HG03565 (cell line): ENCODE data around the gene GPR101.
"Not testable (repeated sequence)": the region's sequence is repeated elsewhere in the genome, so short reads cannot be mapped to it uniquely, and the experiment has no call there.

ENCODE experiments used
- ATAC-seq: cut with Tn5 transposase; IDR thresholded peaks from one replicate; pipeline ENCODE4 v1.9.1; 2021; ENCODE audit warnings: mild to moderate bottlenecking, moderate library complexity; ENCODE audit not compliant: unreplicated experiment

Gene GPR101

DNA sequence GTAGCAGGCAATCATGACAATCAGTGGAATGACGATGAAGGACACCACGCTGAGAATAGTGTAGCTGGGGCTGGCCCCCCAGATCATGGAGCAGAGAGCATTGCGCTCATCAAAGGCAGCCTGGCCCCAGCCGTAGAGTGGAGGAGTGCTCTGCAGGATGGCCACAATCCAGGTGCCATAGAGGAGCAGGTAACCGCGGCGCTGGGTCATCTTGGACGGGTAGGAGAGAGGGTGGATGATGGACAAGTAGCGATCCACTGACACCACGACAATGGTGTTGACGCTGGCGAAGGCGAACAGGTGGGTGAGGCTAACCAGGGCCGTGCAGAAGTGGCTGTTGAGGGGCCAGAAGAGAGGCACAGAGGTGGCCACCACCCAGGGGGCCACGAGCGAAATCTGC, 2.8 kb downstream of the GPR101 start:
- no peak for ATAC-seq

DNA sequence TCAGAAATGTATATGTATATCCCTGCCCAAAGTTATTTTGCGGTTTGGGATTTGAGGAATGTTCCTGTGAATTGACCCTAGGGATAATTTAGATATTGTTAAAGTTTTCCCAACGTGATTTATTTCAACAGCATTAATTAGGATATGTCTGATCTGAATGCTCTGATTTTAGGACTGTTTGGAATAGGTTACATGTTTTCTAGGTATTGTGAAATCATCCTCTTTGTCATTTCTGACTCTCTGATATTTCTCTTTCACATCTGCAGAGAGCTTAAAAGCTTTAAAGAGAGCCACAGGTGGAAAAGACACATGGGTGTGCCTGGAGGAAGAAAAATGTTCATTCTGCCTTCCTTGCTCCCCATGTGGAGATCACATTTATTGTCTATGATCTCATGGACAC, 5.1 kb downstream of the GPR101 start:
- ATAC-seq, result no peak

DNA sequence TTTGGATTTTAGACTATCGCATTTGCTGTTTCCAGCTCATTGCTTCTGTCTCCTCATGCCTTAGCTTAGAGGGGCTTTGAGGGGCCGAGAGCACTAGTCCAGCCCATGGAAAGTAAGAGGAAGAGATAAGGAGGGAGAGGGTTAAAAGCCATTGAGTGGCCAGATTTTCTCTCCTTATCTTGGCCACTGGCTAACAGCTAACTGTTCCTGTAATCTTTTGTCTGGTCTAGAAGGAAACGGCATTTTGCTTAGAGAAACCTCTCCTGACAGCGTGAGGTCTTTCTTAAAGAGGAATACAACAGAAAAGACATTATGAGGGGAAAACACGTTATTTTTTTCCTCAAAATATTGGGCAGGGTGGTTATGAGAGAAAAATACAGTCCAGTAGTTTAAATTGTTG, 7.9 kb downstream of the GPR101 start:
- no peak for ATAC-seq

DNA sequence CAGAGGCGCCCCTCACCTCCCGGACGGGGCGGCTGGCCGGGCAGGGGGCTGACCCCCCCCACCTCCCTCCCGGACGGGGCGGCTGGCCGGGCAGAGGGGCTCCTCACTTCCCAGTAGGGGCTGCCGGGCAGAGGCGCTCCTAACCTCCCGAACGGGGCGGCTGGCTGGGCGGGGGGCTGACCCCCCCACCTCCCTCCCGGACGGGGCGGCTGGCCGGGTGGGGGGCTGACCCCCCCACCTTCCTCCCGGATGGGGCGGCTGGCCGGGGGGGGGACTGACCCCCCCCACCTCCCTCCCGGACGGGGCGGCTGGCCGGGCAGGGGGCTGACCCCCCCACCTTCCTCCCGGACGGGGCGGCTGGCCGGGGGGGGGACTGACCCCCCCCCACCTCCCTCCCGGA, 33.6 kb downstream of the GPR101 start:
- ATAC-seq, result not testable (repeated sequence)

DNA sequence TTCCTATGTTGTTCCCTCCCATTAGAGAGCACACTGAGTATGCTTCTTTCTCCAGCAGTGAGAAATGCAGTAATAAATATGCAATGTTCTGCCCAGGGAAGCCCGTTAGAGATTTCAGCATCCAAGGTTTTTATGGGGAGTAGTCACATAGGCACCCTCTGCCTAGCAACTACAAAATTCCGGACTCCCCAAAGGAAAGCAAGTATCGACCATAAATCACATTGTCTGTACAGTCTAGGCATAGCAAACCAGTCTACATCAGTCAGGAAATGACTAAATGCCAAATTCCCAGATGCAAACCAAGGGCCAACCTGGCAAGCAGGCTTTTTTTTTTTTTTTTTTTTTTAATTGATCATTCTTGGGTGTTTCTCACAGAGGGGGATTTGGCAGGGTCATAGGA, 34.8 kb downstream of the GPR101 start:
- ATAC-seq, result no peak
